Mesenchymal stem cell (in vitro differentiated cells and primary cell): ENCODE results near the gene MYO18B.

Experiments
- DNase-seq: peaks from one replicate; pipeline ENCODE4 v3.0.0-alpha.2; 2013
- H2AFZ ChIP-seq: one replicate; pipeline ENCODE4 v1.6.1; 2013; ENCODE audit warnings: low read depth, mild to moderate bottlenecking, control low read depth, inconsistent platforms, low read length, moderate library complexity
- H2AK5ac ChIP-seq: 2 replicates; pipeline ENCODE4 v1.6.1; 2013; ENCODE audit warnings: low read length, moderate library complexity, mild to moderate bottlenecking, inconsistent platforms; ENCODE audit not compliant: severe bottlenecking
- H2BK120ac ChIP-seq: one replicate; pipeline ENCODE4 v1.6.1; 2013; ENCODE audit warnings: low read depth, mild to moderate bottlenecking, inconsistent platforms, low read length, moderate library complexity
- H2BK12ac ChIP-seq, 2 experiments: one replicate each; pipeline ENCODE4 v1.6.1; 2013; ENCODE audit warnings: inconsistent platforms in 2 of 2, low read length in 2 of 2, mild to moderate bottlenecking in 2 of 2, moderate library complexity in 2 of 2, control low read depth in 1 of 2
- H2BK15ac ChIP-seq: one replicate; pipeline ENCODE4 v1.6.1; 2013; ENCODE audit warnings: mild to moderate bottlenecking, low read depth, inconsistent platforms; ENCODE audit not compliant: poor library complexity, severe bottlenecking
- H2BK5ac ChIP-seq: 2 replicates; pipeline ENCODE4 v1.6.1; 2013; ENCODE audit warnings: low read depth, mild to moderate bottlenecking, low read length, control low read depth, inconsistent platforms; ENCODE audit not compliant: poor library complexity, severe bottlenecking
- H3K14ac ChIP-seq, 2 experiments: one replicate each; pipeline ENCODE4 v1.6.1; 2013; ENCODE audit warnings: inconsistent platforms in 2 of 2, low read length in 2 of 2, control low read depth in 1 of 2, mild to moderate bottlenecking in 1 of 2, moderate library complexity in 1 of 2
- H3K18ac ChIP-seq, 2 experiments: one replicate each; pipeline ENCODE4 v1.6.1; 2013; ENCODE audit warnings: inconsistent platforms in 2 of 2, low read length in 2 of 2, control low read depth in 1 of 2, low read depth in 1 of 2, mild to moderate bottlenecking in 1 of 2
- H3K23ac ChIP-seq, 2 experiments: one replicate each; pipeline ENCODE4 v1.6.1; 2013; ENCODE audit warnings: inconsistent platforms in 2 of 2, low read length in 2 of 2, mild to moderate bottlenecking in 2 of 2, moderate library complexity in 2 of 2, control low read depth in 1 of 2
- H3K27ac ChIP-seq: 2 replicates; pipeline ENCODE4 v1.5.1; 2013; ENCODE audit warnings: mild to moderate bottlenecking, moderate library complexity, low read length, control low read depth, inconsistent platforms; ENCODE audit not compliant: poor library complexity, severe bottlenecking
- H3K27me3 ChIP-seq, 2 experiments: 2 replicates each; pipeline versions ENCODE4 v1.6.1 to v1.7.0; 2013; ENCODE audit warnings: low read length in 2 of 2, mild to moderate bottlenecking in 2 of 2, moderate library complexity in 2 of 2, control low read depth in 1 of 2, inconsistent platforms in 1 of 2; ENCODE audit not compliant: control insufficient read depth in 1 of 2, insufficient read depth in 1 of 2
- H3K36me3 ChIP-seq, 2 experiments: 2 replicates each; pipeline versions ENCODE4 v1.6.1 to v1.7.0; 2013; ENCODE audit warnings: low read length in 2 of 2, control low read depth in 1 of 2, inconsistent platforms in 1 of 2, low read depth in 1 of 2, mild to moderate bottlenecking in 1 of 2; ENCODE audit not compliant: insufficient read depth in 2 of 2, control insufficient read depth in 1 of 2
- H3K4ac ChIP-seq, 2 experiments: one replicate each; pipeline ENCODE4 v1.6.1; 2013; ENCODE audit warnings: inconsistent platforms in 2 of 2, low read length in 2 of 2, mild to moderate bottlenecking in 2 of 2, moderate library complexity in 2 of 2, control low read depth in 1 of 2, low read depth in 1 of 2
- H3K4me1 ChIP-seq: 2 replicates; pipeline ENCODE4 v1.6.1; 2013; ENCODE audit warnings: low read depth, low read length, control low read depth; ENCODE audit not compliant: control insufficient read depth, insufficient read depth
- H3K4me2 ChIP-seq: 2 replicates; pipeline ENCODE4 v1.6.1; 2013; ENCODE audit warnings: low read length, mild to moderate bottlenecking, inconsistent platforms; ENCODE audit not compliant: poor library complexity, severe bottlenecking
- H3K4me3 ChIP-seq, 2 experiments: 2 replicates each; pipeline versions ENCODE4 v1.5.1 to v1.7.0; 2013; ENCODE audit warnings: low read length in 2 of 2, mild to moderate bottlenecking in 2 of 2, control low read depth in 1 of 2, low read depth in 1 of 2; ENCODE audit not compliant: insufficient read depth in 1 of 2
- H3K79me1 ChIP-seq: replicated peaks from 2 replicates; pipeline ENCODE4 v1.6.1; 2013; ENCODE audit warnings: mild to moderate bottlenecking, control low read depth, low read length, inconsistent platforms; ENCODE audit not compliant: poor library complexity, severe bottlenecking
- H3K9ac ChIP-seq: 2 replicates; pipeline ENCODE4 v1.7.0; 2013; ENCODE audit warnings: mild to moderate bottlenecking, low read length, moderate library complexity
- H3K9me3 ChIP-seq: 2 replicates; pipeline ENCODE4 v1.7.0; 2013; ENCODE audit warnings: mild to moderate bottlenecking, low read length; ENCODE audit not compliant: control insufficient read depth
- H4K8ac ChIP-seq: one replicate; pipeline ENCODE4 v1.6.1; 2013; ENCODE audit warnings: inconsistent platforms, mild to moderate bottlenecking, low read length, moderate library complexity
- H4K91ac ChIP-seq: one replicate; pipeline ENCODE4 v1.6.1; 2013; ENCODE audit warnings: mild to moderate bottlenecking, low read length, inconsistent platforms
- WGBS: methylation state at CpG from one replicate; pipeline ENCODE4 v1.1.7; 2013; ENCODE audit warnings: mixed read lengths; 5-methylcytosine and 5-hydroxymethylcytosine counted together

The MYO18B gene

GRCh38 chr22:26033586-26033985 is 291.6 kb downstream of the MYO18B start:
- Histone ChIP-seq H2AK5ac (no peak overlapping the region), H3K4me3 (no peak overlapping the region), H3K79me1 (no peaks in the 10 kb centered on the region), H3K4me1 (no peaks in the 10 kb centered on the region), H3K23ac (no peak overlapping the region), H3K18ac (no peak overlapping the region), H3K27ac (no peak overlapping the region), H3K4ac (no peak overlapping the region), H3K9ac (no peak overlapping the region), H2BK12ac (no peak overlapping the region), H3K14ac (no peak overlapping the region), H2AFZ (no peak overlapping the region), H4K8ac (no peak overlapping the region), H2BK15ac (no peak overlapping the region), H4K91ac (no peak overlapping the region), H2BK120ac (no peak overlapping the region), H3K27me3 (no peaks in the 10 kb centered on the region), H3K9me3 (no peaks in the 10 kb centered on the region), H2BK5ac (no peak overlapping the region), H3K4me2 (no peak overlapping the region), H3K36me3 (no peaks in the 10 kb centered on the region)
- no peak for DNase-seq

- H3K27me3 ChIP-seq: no peaks in the 10 kb centered on the region
- H3K23ac ChIP-seq: no peak overlapping the region
- H3K4me2 ChIP-seq: no peak overlapping the region
- no peaks in the 10 kb centered on the region for H3K4me1 ChIP-seq
- no peak overlapping the region for H3K27ac ChIP-seq
- no peak overlapping the region for H4K8ac ChIP-seq
- H2AFZ ChIP-seq: no peak overlapping the region
- H3K79me1 ChIP-seq: no peaks in the 10 kb centered on the region
- no peak overlapping the region for H3K14ac ChIP-seq
- no peak overlapping the region for H2AK5ac ChIP-seq
- H3K36me3 ChIP-seq: no peaks in the 10 kb centered on the region
- H3K4me3 ChIP-seq: no peak overlapping the region
- H3K4ac ChIP-seq: no peak overlapping the region
- H2BK15ac ChIP-seq: no peak overlapping the region
- no peaks in the 10 kb centered on the region for H3K9me3 ChIP-seq
- H4K91ac ChIP-seq: no peak overlapping the region
- 79% methylated on average over 3 of the region's 3 CpGs for WGBS
- no peak overlapping the region for H2BK5ac ChIP-seq
- H3K18ac ChIP-seq: no peak overlapping the region
- H2BK12ac ChIP-seq: no peak overlapping the region
- no peak for DNase-seq
- no peak overlapping the region for H2BK120ac ChIP-seq
- no peak overlapping the region for H3K9ac ChIP-seq
These were observed 293.5 kb downstream of the MYO18B start for GRCh38 chr22:26035523-26035922.

- 29% methylated on average over 4 of the region's 4 CpGs for WGBS
- H3K14ac ChIP-seq: no peak overlapping the region
- no peaks in the 10 kb centered on the region for H3K4me1 ChIP-seq
- no peak overlapping the region for H3K27ac ChIP-seq
- no peak overlapping the region for H3K9ac ChIP-seq
- H2BK5ac ChIP-seq: no peak overlapping the region
- no peak overlapping the region for H2BK12ac ChIP-seq
- no peak overlapping the region for H2BK15ac ChIP-seq
- H4K8ac ChIP-seq: no peak overlapping the region
- H3K23ac ChIP-seq: no peak overlapping the region
- H3K4me2 ChIP-seq: no peak overlapping the region
- H3K18ac ChIP-seq: no peak overlapping the region
- no peaks in the 10 kb centered on the region for H3K79me1 ChIP-seq
- H2AFZ ChIP-seq: no peak overlapping the region
- no peak overlapping the region for H3K4ac ChIP-seq
- no peak overlapping the region for H2AK5ac ChIP-seq
- H2BK120ac ChIP-seq: no peak overlapping the region
- no peaks in the 10 kb centered on the region for H3K27me3 ChIP-seq
- H4K91ac ChIP-seq: no peak overlapping the region
- H3K9me3 ChIP-seq: no peaks in the 10 kb centered on the region
- H3K4me3 ChIP-seq: no peak overlapping the region
- no peaks in the 10 kb centered on the region for H3K36me3 ChIP-seq
- no peak for DNase-seq
These were observed 296.4 kb downstream of the MYO18B start for GRCh38 chr22:26038365-26038764.

DNA sequence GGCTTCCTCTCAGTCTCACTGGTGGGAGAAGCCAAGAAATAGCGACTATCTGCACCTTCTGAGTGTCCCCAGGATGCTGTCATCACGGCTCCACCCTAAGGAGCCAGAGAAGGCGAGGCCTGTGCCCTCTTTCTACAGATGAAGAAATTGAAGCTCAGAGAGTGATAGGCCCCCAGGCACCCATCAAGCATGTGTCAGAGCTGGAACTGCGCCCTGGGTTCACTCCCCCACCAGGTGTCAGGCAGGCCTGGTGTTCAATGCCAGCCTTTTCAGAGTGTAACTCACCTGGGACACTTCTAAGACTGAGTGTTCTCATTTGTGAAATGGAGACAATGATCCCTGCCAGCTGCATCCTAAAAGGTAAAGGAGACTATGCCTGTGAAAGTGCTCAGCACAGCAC is 299.9 kb downstream of the MYO18B start:
- Histone ChIP-seq H2AFZ (no peak overlapping the region), H3K4me3 (no peak overlapping the region), H2BK12ac (no peak overlapping the region), H3K23ac (no peak overlapping the region), H3K4me1 (no peaks in the 10 kb centered on the region), H3K36me3 (no peaks in the 10 kb centered on the region), H2BK120ac (no peak overlapping the region), H2BK5ac (no peak overlapping the region), H3K18ac (no peak overlapping the region), H3K4me2 (no peak overlapping the region), H3K27ac (no peak overlapping the region), H3K14ac (no peak overlapping the region), H4K91ac (no peak overlapping the region), H2AK5ac (no peak overlapping the region), H4K8ac (no peak overlapping the region), H3K9ac (no peak overlapping the region), H3K4ac (no peak overlapping the region), H3K27me3 (no peaks in the 10 kb centered on the region), H3K79me1 (no peaks in the 10 kb centered on the region), H3K9me3 (no peaks in the 10 kb centered on the region), H2BK15ac (no peak overlapping the region)
- 45% methylated on average over 4 of the region's 4 CpGs for WGBS
- DNase-seq: no peak
